ENCODE results near the gene RANBP1. TPM values are rescaled to one million over a fixed set of nuclear protein-coding genes. Genes with fewer than 3 reads are reported as not detected.

Gene RANBP1
- total RNA-seq, 1 experiment from 2014 or later = 168 TPM

DNA sequence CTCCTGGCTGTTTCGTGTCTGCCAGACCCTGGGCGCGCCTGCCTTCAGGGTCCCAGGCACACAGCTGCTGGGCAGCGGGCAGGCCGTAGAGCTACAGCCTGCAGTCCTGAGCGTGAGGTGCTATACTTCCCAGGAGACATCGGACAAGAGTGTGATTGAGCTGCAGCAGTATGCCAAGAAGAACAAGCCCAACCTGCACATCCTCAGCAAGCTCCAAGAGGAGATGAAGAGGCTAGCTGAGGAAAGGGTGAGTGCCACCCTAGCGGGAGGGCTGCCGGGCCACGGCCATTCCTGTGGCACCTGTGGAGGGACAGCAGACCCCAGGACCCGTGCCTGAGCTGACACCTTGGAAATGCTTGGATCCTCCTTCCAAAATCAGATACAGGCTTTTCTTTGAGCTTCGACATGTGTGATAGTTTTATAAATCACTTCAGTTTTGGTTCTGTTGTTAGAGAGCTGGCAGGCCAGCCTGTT, 7.1 kb upstream of the RANBP1 start:
- Histone ChIP-seq H3K79me2 (ENCODE audit: low read depth) (no peaks in the 10 kb centered on the region), H3F3A (ENCODE audit: insufficient read depth, low read depth) (peaks cover 24% of the 10 kb centered on the region; the same call in 1 of the 2 replicates), H3K9me3 (ENCODE audit: insufficient read depth, low read depth) (no peaks in the 10 kb centered on the region), H4K20me1 (ENCODE audit: insufficient read depth) (no peaks in the 10 kb centered on the region), H2AFZ (no peak overlapping the region), H3K4me3 (no peak overlapping the region), H3K9me2 (ENCODE audit: insufficient read depth) (no peaks in the 10 kb centered on the region), H3K36me3 (ENCODE audit: low read depth) (no peaks in the 10 kb centered on the region), H3K4me2 (no peak overlapping the region), H3K4me1 (replicated peaks; ENCODE audit: insufficient read depth) (no peaks in the 10 kb centered on the region), H3K27me3 (ENCODE audit: insufficient read depth, low read depth) (no peaks in the 10 kb centered on the region), H3K27ac (no peak overlapping the region)
- DNase-seq = no peak
- intact Hi-C loops (cut with micrococcal nuclease; ENCODE audit: unreplicated experiment) = no loop called here
- TF ChIP-seq, protein P1, sequence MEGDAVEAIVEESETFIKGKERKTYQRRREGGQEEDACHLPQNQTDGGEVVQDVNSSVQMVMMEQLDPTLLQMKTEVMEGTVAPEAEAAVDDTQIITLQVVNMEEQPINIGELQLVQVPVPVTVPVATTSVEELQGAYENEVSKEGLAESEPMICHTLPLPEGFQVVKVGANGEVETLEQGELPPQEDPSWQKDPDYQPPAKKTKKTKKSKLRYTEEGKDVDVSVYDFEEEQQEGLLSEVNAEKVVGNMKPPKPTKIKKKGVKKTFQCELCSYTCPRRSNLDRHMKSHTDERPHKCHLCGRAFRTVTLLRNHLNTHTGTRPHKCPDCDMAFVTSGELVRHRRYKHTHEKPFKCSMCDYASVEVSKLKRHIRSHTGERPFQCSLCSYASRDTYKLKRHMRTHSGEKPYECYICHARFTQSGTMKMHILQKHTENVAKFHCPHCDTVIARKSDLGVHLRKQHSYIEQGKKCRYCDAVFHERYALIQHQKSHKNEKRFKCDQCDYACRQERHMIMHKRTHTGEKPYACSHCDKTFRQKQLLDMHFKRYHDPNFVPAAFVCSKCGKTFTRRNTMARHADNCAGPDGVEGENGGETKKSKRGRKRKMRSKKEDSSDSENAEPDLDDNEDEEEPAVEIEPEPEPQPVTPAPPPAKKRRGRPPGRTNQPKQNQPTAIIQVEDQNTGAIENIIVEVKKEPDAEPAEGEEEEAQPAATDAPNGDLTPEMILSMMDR (conservative IDR thresholded peaks at IDR 0.05) = no peak
- TF ChIP-seq EZH2 (IDR thresholded peaks at IDR 0.05; ENCODE audit: low read depth) = no peak
- POLR2A ChIA-PET (ENCODE audit: unreplicated experiment) = no interaction called here
- no TSS peak for BruUV-seq (replicated peaks)
- CTCF ChIA-PET = no interaction called here

DNA sequence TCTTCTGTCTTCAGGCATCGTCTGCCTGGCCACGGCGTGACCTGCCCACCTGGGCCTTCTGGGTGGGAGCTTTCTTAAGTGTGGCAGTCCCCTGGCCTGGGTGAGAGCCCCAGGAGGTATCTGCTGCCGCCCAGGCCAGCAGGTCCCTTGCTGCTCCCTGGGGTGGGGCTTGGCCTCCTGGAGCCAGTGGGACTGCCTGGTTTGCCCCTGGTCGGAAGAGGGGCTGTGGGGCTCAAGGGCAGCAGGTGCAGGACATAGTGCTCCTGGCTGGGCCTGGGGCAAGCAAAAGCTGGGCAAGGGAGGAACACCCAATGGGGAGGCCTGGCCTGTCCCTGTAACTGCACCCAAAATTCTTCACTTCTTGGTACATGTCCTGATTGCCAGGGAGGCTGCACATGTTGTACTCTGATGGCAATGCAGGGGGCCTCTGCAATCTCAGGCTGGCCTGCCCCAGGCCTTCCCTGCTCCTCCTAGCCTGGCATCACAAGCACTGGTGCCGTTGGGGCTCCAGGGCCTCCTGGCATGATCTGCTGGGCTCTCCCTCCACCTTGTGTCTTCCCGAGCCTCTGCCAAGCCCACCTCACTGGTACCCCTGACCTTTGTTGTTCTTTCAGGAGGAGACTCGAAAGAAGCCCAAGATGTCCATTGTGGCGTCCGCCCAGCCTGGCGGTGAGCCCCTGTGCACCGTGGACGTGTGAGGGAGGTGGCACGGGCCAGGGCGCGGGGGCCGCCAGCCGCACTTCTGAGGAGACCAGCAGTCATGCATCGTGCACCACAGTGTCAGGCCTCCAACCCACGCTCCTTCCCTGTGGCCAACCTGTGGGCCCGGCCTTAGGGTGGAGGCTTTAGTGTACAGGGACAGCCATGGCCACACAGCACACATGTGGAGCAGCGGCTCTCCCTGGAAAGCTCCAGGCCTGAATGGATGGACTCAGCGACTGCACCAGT, 6.2 kb upstream of the RANBP1 start:
- no TSS peak for BruUV-seq (replicated peaks)
- H3F3A ChIP-seq (ENCODE audit: insufficient read depth, low read depth) = peaks cover 24% of the 10 kb centered on the region; the same call in 1 of the 2 replicates
- H3K4me3 ChIP-seq = no peak overlapping the region
- H3K79me2 ChIP-seq (ENCODE audit: low read depth) = no peaks in the 10 kb centered on the region
- intact Hi-C loops (cut with micrococcal nuclease; ENCODE audit: unreplicated experiment) = no loop called here
- H3K9me2 ChIP-seq (ENCODE audit: insufficient read depth) = no peaks in the 10 kb centered on the region
- no peak overlapping the region for H3K4me2 ChIP-seq
- no peaks in the 10 kb centered on the region for H3K36me3 ChIP-seq (ENCODE audit: low read depth)
- no peaks in the 10 kb centered on the region for H3K9me3 ChIP-seq (ENCODE audit: insufficient read depth, low read depth)
- no peak for DNase-seq
- ChIA-PET POLR2A (ENCODE audit: unreplicated experiment) (no interaction called here), CTCF (no interaction called here)
- no peak overlapping the region for H3K27ac ChIP-seq
- H4K20me1 ChIP-seq (ENCODE audit: insufficient read depth) = no peaks in the 10 kb centered on the region
- no peaks in the 10 kb centered on the region for H3K27me3 ChIP-seq (ENCODE audit: insufficient read depth, low read depth)
- H3K4me1 ChIP-seq (replicated peaks; ENCODE audit: insufficient read depth) = no peaks in the 10 kb centered on the region
- H2AFZ ChIP-seq = no peak overlapping the region
- no peak for TF ChIP-seq EZH2 (IDR thresholded peaks at IDR 0.05; ENCODE audit: low read depth)
- TF ChIP-seq, protein P1 (conservative IDR thresholded peaks at IDR 0.05) = no peak

DNA sequence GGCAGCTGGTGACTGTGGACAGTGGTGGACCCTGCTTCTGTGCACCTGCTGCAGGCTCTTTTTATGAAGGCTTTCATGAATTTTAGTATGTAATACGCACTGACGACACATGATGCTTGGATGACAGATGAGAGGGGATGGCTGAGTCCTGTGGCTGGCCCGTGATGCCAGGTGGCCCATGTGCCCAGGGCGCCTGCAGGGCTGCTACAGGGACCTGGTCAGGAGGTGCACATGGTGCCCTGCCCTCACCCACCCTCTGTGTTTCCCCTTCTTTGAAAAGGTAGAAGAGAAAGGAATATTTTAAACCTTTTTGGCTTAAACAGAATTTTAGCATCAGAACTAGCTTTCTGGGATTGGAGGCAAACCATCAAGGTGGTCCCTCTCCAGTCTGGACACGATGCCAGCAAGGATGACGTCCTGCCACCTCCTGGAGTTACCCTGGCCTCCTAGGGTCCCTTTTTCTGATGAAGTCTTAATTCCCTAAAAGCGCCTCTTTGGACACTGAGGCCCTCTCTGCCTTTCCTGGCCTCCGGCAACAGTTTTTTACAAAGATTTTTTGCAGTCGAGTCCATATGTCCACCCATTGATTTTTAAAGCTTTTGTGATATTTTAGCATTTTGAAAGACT, 5.4 kb upstream of the RANBP1 start:
- Histone ChIP-seq H3K4me2 (no peak overlapping the region), H2AFZ (no peak overlapping the region), H3K4me1 (replicated peaks; ENCODE audit: insufficient read depth) (no peaks in the 10 kb centered on the region), H4K20me1 (ENCODE audit: insufficient read depth) (no peaks in the 10 kb centered on the region), H3F3A (ENCODE audit: insufficient read depth, low read depth) (peaks cover 24% of the 10 kb centered on the region; the same call in 1 of the 2 replicates), H3K36me3 (ENCODE audit: low read depth) (no peaks in the 10 kb centered on the region), H3K4me3 (no peak overlapping the region), H3K27ac (no peak overlapping the region), H3K9me3 (ENCODE audit: insufficient read depth, low read depth) (no peaks in the 10 kb centered on the region), H3K79me2 (ENCODE audit: low read depth) (peaks cover 3% of the 10 kb centered on the region; the same call in 1 of the 2 replicates), H3K27me3 (ENCODE audit: insufficient read depth, low read depth) (no peaks in the 10 kb centered on the region), H3K9me2 (ENCODE audit: insufficient read depth) (no peaks in the 10 kb centered on the region)
- DNase-seq = no peak
- POLR2A ChIA-PET (ENCODE audit: unreplicated experiment) = no interaction called here
- CTCF ChIA-PET = interaction anchor here (0.7 kb wide), 1 partner anchor 27 kb away, joined by 5 read pairs; no protein-coding TSS in a partner anchor
- BruUV-seq (replicated peaks) = no TSS peak
- intact Hi-C loops (cut with micrococcal nuclease; ENCODE audit: unreplicated experiment) = no loop called here
- TF ChIP-seq EZH2 (IDR thresholded peaks at IDR 0.05; ENCODE audit: low read depth) = no peak
- TF ChIP-seq, protein P1 (conservative IDR thresholded peaks at IDR 0.05) = no peak
